Panc1 (cell line): Measurements from ENCODE around the gene MPL. TPM values are rescaled to one million over a fixed set of nuclear protein-coding genes. Genes with fewer than 3 reads are reported as not detected.

Source experiments
- ATAC-seq: fragments of 200-7000 bp; cut with Tn5 transposase; 2 replicates; pipeline ENCODE4 v1.9.1; 2020; ENCODE audit warnings: mild to moderate bottlenecking, moderate library complexity
- BruUV-seq: library from RNA; stranded (reverse); fragments of 400-500 nt; replicated peaks from 2 replicates; lab custom pipeline; 2021; lab: Mats Ljungman, UMichigan
- CTCF ChIA-PET: fragments of 300-600 bp; sonication (Branson Sonifier 250); formaldehyde crosslinking; loops from one replicate; lab custom pipeline; 2022; ENCODE audit warnings: antibody characterized with exemption; lab: Charles Lee
- POLR2A ChIA-PET: fragments of 300-600 bp; sonication (Branson Sonifier 250); formaldehyde crosslinking; loops from one replicate; lab custom pipeline; 2022; ENCODE audit warnings: antibody characterized with exemption; lab: Charles Lee
- DNase-seq: peaks from one replicate; pipeline ENCODE4 v3.0.0-alpha.2; 2010; ENCODE audit warnings: low read depth, low spot score
- H3K27ac ChIP-seq: 2 replicates; pipeline ENCODE4 v1.5.1; 2011; ENCODE audit warnings: mild to moderate bottlenecking, low read length, inconsistent platforms
- H3K27me3 ChIP-seq: fragments of 200-500 bp; sonication (Bioruptor generic); 2 replicates; pipeline ENCODE4 v1.6.0; 2014; ENCODE audit warnings: low read length, inconsistent platforms; ENCODE audit not compliant: control insufficient read depth, insufficient read depth
- H3K36me3 ChIP-seq: fragments of 200-500 bp; sonication (Bioruptor generic); 2 replicates; pipeline ENCODE4 v1.5.1; 2014; ENCODE audit warnings: inconsistent platforms, mild to moderate bottlenecking, low read length, moderate library complexity; ENCODE audit not compliant: control insufficient read depth, insufficient read depth
- H3K4me1 ChIP-seq: 2 replicates; pipeline ENCODE4 v1.5.1; 2011; ENCODE audit warnings: inconsistent platforms, mild to moderate bottlenecking, low read length, moderate library complexity; ENCODE audit not compliant: control insufficient read depth, insufficient read depth
- H3K4me3 ChIP-seq, 2 experiments: 2 replicates each; pipeline ENCODE4 v1.5.1; 2011 to 2012; ENCODE audit warnings: low read depth in 2 of 2, low read length in 2 of 2, mild to moderate bottlenecking in 2 of 2, inconsistent platforms in 1 of 2, moderate library complexity in 1 of 2
- H3K9me3 ChIP-seq: fragments of 200-500 bp; sonication (Bioruptor generic); 2 replicates; pipeline ENCODE4 v1.5.1; 2014; ENCODE audit warnings: low read depth, mild to moderate bottlenecking, inconsistent platforms, low read length, moderate library complexity; ENCODE audit not compliant: control insufficient read depth, insufficient read depth
- POLR2AphosphoS5 ChIP-seq: IDR thresholded peaks from 2 replicates; pipeline ENCODE4 v1.6.1; 2012; ENCODE audit warnings: mild to moderate bottlenecking, low read depth, low read length, moderate library complexity
- SIN3A ChIP-seq: IDR thresholded peaks from 2 replicates; pipeline ENCODE4 v1.6.1; 2012; ENCODE audit warnings: low read depth, mild to moderate bottlenecking, low read length, moderate library complexity, borderline replicate concordance; ENCODE audit not compliant: insufficient read depth
- TCF7L2 ChIP-seq: IDR thresholded peaks from 2 replicates; pipeline ENCODE4 v1.6.1; 2011; ENCODE audit warnings: mild to moderate bottlenecking, low read depth, low read length, inconsistent platforms
- in situ Hi-C: cut with HindIII; loops from 2 replicates; pipeline ENCODE4 v1.10.0; 2016; ENCODE audit warnings: low sequenced_read_pairs, low pct_unique_long_range_greater_than_20kb
- intact Hi-C: fragments of 100-400 bp; cut with micrococcal nuclease; formaldehyde crosslinking; loops from one replicate; pipeline ENCODE4 v1.10.0; 2022; ENCODE audit not compliant: unreplicated experiment
- total RNA-seq: library from RNA; stranded (reverse); gene quantifications from one replicate; pipeline ENCODE4 v1.2.1, GENCODE V29; 2021; ENCODE audit not compliant: unreplicated experiment
- TF ChIP-seq, protein P1 (sequence below), 2 experiments: IDR thresholded peaks; 2 replicates each; pipeline ENCODE4 v1.6.1; 2011 to 2012; ENCODE audit warnings: low read depth in 2 of 2, control low read depth in 1 of 2, low read length in 1 of 2, mild to moderate bottlenecking in 1 of 2, moderate library complexity in 1 of 2; ENCODE audit not compliant: insufficient read depth in 1 of 2
- TF ChIP-seq, protein P2 (sequence below): fragments of 450-650 bp; IDR thresholded peaks from 2 replicates; pipeline ENCODE4 v1.5.1; 2017; ENCODE audit warnings: mild to moderate bottlenecking

The MPL gene
- total RNA-seq, 1 experiment from 2014 or later: not detected

DNA sequence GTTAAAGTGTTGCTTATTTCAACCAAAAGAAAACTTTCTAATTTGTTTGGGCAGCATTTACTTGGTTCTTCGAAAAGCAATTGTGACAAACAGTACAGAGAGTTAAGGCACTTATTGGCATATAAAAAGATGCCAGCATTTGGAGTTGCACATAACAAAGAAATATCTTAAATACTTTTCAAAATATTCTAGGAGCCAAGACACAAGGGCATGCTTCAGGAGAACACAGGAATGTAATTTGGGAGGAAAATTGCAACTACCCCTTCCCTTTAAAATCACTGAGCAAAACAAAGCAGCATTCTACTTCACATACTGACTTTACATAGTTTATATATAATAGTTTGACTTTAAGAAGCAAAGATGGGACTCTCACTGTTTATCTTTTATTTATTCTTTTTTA, 41.4 kb upstream of the MPL start:
- Histone ChIP-seq H3K4me3 (no peak overlapping the region), H3K27me3 (no peaks in the 10 kb centered on the region), H3K9me3 (no peaks in the 10 kb centered on the region), H3K27ac (no peak overlapping the region), H3K36me3 (no peaks in the 10 kb centered on the region), H3K4me1 (no peaks in the 10 kb centered on the region)
- TF ChIP-seq POLR2AphosphoS5: no peak
- TF ChIP-seq, protein P1, sequence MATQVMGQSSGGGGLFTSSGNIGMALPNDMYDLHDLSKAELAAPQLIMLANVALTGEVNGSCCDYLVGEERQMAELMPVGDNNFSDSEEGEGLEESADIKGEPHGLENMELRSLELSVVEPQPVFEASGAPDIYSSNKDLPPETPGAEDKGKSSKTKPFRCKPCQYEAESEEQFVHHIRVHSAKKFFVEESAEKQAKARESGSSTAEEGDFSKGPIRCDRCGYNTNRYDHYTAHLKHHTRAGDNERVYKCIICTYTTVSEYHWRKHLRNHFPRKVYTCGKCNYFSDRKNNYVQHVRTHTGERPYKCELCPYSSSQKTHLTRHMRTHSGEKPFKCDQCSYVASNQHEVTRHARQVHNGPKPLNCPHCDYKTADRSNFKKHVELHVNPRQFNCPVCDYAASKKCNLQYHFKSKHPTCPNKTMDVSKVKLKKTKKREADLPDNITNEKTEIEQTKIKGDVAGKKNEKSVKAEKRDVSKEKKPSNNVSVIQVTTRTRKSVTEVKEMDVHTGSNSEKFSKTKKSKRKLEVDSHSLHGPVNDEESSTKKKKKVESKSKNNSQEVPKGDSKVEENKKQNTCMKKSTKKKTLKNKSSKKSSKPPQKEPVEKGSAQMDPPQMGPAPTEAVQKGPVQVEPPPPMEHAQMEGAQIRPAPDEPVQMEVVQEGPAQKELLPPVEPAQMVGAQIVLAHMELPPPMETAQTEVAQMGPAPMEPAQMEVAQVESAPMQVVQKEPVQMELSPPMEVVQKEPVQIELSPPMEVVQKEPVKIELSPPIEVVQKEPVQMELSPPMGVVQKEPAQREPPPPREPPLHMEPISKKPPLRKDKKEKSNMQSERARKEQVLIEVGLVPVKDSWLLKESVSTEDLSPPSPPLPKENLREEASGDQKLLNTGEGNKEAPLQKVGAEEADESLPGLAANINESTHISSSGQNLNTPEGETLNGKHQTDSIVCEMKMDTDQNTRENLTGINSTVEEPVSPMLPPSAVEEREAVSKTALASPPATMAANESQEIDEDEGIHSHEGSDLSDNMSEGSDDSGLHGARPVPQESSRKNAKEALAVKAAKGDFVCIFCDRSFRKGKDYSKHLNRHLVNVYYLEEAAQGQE (IDR thresholded peaks at IDR 0.05; ENCODE audit: insufficient read depth in 1 of 2, low read depth in 2 of 2, low read length in 1 of 2): no peak
- TF ChIP-seq SIN3A: no peak
- TF ChIP-seq, protein P2, sequence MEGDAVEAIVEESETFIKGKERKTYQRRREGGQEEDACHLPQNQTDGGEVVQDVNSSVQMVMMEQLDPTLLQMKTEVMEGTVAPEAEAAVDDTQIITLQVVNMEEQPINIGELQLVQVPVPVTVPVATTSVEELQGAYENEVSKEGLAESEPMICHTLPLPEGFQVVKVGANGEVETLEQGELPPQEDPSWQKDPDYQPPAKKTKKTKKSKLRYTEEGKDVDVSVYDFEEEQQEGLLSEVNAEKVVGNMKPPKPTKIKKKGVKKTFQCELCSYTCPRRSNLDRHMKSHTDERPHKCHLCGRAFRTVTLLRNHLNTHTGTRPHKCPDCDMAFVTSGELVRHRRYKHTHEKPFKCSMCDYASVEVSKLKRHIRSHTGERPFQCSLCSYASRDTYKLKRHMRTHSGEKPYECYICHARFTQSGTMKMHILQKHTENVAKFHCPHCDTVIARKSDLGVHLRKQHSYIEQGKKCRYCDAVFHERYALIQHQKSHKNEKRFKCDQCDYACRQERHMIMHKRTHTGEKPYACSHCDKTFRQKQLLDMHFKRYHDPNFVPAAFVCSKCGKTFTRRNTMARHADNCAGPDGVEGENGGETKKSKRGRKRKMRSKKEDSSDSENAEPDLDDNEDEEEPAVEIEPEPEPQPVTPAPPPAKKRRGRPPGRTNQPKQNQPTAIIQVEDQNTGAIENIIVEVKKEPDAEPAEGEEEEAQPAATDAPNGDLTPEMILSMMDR: no peak
- no peak for TF ChIP-seq TCF7L2
- no peak for DNase-seq
- no TSS peak for BruUV-seq
- no peak for ATAC-seq
- intact Hi-C loops (no loop called here), in situ Hi-C loops (no loop called here)
- POLR2A ChIA-PET: no interaction called here
- CTCF ChIA-PET: no interaction called here

DNA sequence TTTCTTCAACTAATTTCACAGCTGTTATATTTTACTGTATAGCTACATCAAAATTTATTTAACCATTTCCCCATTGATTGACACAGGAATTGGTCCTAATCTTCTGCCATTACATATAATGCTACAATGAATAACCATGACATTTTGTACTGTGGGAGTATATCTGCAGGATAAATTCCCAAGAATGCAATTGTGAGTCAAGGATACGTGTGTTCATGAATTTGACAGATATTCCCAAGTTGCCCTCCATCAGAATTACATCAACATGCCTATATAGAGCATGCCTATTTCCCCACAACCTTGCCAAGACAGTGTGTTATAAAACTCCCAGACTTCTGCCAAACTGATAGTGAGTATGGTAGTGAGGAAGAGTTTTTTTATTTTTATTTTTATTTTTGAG, 39.6 kb upstream of the MPL start:
- in situ Hi-C loops (no loop called here), intact Hi-C loops (no loop called here)
- Histone ChIP-seq H3K36me3 (no peaks in the 10 kb centered on the region), H3K4me3 (no peak overlapping the region), H3K27me3 (no peaks in the 10 kb centered on the region), H3K27ac (no peak overlapping the region), H3K9me3 (no peaks in the 10 kb centered on the region), H3K4me1 (no peaks in the 10 kb centered on the region)
- DNase-seq (no peak), ATAC-seq (no peak)
- CTCF ChIA-PET: no interaction called here
- no TSS peak for BruUV-seq
- no peak for TF ChIP-seq SIN3A
- no peak for TF ChIP-seq TCF7L2
- TF ChIP-seq, protein P1 (IDR thresholded peaks at IDR 0.05; ENCODE audit: insufficient read depth in 1 of 2, low read depth in 2 of 2, low read length in 1 of 2): no peak
- TF ChIP-seq, protein P2: no peak
- no peak for TF ChIP-seq POLR2AphosphoS5
- POLR2A ChIA-PET: no interaction called here
